CD4-positive, alpha-beta T cell treated with Interleukin-17A for 1 hour (primary cell): Measurements from ENCODE around the gene KRTAP5-3.
A peak's percentile ranks its signal among the peaks of the same experiment; 100 is the strongest.
"Not testable (repeated sequence)": the region's sequence is repeated elsewhere in the genome, so short reads cannot be mapped to it uniquely, and the experiment has no call there.

Source experiments
- DNase-seq: peaks from one replicate; pipeline ENCODE4 v3.0.0-alpha.2; 2020

The KRTAP5-3 gene, protein sequence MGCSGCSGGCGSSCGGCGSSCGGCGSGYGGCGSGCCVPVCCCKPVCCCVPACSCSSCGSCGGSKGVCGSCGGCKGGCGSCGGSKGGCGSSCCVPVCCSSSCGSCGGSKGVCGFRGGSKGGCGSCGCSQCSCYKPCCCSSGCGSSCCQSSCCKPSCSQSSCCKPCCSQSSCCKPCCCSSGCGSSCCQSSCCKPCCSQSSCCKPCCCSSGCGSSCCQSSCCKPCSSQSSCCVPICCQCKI

DNA sequence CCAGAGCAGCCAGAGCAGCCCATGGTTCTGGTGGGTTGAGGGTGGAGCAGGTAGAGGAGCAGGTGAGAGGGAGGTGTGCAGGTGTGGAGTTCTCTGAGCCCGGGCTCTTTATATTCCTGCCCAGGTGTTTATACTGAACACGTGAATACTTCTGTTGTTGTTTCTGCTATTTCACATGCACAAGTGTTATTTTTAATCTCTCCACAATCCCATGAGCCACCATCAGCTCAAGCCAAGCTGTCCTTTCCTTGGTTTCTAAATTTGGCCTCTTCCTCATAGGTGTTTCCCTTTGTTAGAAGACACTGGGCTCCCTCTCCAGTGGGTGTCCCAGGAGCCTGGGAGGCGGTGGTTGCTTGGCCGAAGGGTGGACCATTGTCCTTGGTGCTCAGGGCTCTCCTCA lies at the start of gene KRTAP5-3:
TSS of gene KRTAP5-3 (minus strand) at position 101 of the 400 bp plus-strand sequence. CDS start at position 23, 78 bp downstream.
- DNase-seq: no peak

DNA sequence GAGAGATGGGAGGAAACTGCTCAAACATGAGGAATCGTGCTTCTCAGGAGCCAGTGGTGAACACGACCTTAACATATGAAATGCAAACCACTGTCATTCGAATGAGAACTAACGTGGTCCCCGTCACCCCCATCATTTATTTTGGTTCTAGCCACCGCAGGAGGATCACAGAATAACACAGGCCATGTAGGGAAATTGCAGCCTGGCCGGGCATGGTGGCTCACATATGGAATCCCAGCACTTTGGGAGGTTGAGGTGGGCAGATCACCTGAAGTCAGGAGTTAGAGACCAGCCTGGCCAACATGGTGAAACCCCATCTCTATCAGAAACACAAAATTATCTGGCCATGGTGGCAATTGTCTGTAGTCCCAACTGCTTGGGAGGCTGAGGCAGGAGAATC lies 48.4 kb upstream of the KRTAP5-3 start:
- no peak for DNase-seq

DNA sequence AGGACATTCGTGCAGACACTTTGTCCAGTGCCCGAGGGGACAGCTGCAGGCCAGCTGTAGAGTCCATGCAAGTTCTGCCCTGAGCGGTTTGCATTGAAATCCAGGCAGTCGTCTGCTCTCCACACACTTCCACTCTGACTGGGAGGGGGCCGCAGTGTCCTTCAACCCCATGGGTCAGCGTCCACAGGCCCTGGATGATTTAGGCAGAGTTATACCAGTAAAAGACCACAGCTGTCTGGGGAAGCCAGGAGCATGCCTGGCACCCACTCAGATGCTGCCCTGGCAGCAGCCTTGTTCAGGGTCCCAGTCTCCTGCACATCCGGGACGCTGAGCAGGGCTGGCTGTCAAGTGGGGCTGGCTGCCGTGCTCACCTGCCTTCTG lies 47.8 kb upstream of the KRTAP5-3 start:
- no peak for DNase-seq

DNA sequence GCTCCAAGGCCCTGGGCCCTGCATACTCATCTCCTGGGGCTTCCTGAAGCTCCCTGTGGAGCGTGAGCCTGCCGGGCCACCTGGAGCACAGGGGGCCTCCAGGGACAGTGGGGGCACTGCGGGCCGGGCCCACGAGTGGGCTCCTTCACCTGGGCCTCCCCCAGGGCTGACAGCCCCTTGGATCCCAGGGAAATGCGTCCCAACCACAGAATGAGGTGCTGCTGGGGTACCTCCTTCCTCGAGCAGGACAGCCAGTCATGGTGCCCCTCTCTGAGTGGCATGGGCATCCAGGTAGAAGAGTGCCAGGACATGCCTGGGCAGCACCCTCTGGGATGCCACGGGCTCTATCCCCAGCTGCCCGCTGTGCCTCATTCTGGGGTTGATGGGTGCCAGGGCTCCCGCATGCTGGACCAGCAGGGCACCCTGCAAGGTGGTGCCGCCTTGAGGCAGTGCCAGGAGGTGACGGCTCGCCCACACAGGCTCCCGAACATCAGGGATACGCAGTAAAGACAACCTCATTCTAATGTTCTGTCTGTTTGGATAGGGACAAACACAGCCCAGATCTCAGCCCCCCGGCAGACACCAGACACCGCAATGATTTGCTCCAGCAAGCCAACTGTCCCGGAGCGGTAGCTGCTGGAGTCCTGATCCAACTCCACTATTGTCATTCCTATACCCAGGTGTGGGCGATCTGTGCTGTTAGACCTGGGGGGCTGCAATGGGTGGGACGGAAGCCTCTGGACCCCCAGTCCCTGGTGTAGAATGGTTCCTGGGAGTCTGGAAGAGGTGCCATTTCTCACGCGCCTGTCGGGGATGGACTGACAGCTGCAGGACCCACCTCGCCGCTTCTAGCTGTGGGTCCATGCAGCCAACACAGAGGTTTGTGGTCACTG lies 47.2 kb upstream of the KRTAP5-3 start:
- DNase-seq: no peak

DNA sequence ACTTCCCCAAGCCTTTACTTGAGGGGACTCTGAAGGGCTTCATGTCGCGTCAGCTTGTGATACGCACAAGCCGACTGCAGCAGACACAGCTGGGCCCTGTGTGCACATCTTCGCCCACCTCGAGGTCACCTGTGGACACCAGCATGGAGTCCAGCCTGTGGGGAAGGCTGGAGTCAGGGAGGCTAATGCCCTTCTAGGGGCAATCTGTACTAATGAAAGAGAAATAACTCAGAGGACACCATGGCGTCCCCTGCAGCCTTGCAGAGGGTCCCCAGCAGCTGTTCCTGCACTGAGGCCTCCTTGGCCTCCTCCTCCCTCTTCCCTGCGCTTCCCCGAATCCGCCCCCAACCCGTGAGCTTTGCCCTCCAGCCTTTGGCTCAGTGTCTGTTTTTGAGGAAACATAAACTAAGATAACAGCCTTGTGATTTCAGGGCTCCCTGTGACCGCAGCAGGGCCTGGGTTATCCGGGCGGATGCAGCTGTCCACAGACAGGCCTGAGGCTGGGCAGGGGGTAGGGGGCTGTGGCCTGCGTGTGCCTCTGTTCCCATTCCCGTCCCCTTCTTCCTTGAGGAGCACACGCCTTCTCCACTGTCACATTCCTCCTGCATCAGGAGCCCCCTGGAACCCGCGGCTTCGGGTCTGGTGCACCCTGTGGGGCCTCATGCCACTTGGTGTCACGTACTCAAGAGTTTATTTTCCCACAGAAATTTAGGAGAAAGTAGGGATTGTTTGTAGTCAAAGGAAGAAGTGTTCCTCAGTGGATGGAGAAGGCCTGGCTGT lies 46.3 kb upstream of the KRTAP5-3 start:
- no peak for DNase-seq

DNA sequence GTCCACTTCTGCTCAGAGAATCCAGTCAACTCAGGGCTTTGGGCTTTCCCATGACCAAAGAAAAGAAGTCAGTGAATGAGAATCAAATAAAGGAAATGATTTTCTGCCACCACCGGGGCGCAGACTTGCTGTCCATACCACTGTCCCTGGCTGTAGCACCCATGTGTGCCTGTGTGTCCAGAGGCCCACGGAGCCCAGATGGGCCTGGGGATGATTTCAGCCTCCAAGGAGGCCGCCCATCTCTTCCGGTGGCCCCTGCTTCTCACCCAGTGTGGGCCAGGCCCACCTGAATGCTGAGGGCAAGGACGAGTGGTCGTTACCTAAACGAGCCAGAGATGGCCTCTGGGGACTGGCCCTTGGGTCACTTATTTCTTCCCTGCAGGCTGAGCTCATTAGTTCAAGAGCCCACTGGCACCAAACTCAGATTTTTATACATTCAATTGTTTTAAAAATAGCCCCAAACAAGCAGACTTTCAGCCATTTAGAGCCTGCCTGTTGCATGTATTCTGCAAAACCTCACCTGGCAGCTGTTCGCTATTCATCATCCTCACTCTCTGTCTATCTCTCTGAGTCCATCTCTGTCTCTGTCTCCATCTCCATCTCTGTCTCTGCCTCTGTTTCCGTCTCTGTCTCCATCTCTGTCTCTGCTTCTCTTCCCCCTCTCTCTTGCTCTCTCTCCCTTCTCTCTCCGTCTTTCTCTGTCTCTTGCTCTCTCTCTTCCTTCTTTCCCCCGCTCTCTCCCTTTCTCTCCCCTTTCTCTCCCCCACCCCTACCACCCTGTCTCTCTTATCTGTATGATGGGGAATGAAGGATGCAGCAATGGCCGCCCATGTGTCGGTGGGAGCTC lies 45.5 kb upstream of the KRTAP5-3 start:
- no peak for DNase-seq

DNA sequence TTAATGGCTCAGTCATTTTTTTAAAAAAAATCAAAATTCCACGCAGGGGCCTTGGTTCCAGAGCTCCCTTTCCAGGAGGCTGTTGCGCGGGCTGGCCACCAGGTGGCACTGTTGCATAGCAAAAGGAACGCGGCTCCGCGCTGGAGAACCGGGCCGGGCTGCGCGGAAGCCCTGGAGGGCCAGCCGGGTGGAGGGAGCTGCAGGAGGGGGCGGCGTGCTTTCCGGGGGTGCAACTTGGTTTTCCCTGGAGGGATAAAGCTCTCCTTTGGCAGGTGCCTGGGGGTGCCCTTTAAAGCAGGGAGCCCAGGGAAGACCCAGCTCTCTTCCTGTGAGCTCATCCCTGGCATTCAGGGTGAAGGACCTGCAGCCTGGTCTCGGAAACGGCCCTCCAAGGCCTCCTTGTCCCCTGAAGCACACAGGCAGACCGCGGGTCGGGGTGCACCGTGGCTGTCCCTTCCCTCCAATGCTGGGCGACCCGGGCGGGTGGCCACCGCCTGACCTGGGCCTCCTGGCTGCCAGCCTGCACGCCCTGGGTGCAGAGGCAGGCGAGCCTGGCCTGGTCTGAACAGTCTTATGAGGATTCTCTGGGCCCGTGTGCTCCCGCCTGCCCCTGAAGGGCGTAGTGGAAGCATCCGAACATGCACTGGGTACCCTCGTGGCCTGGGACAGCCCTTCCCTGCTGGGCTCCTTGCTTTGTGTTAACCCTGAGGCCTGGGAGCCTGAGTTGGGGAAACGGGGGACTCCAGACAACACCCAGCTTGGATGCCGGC lies 44.7 kb upstream of the KRTAP5-3 start:
- DNase-seq: peak; percentile 76

DNA sequence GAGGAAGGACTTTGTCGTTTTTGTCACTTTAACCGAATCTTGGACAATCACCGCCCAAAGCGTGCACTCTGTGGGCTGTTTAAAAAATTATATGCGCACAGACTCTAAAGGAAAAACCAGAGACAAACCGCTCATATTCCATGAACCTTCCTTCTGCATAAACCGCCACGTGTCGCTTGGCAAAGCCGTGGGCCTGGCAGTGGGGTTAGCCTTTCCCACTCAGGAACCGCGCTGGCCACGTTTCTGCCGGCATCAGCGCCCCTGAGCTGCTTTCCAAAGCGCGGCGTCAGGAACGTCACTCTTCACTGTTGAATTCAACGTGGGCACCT lies 44.1 kb upstream of the KRTAP5-3 start:
- DNase-seq: no peak

DNA sequence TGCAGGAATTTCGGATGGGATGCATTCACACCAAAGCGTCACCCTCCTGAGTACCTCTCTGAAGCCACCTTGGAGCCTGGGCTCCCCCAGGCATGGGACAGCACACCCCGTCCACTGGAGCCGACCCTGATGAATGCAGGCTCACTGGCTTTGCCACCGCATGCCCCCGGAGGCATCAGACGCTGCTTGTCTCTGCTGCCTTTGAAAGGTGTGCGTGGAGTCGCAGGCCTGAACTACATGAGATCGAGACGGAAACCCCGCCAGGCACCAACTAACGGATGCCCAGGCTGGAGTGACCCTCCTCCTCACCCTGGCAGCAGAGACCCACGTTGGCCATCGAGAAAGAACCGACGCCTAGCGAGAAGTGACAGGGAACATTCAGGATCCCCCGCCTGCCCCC lies 43.8 kb upstream of the KRTAP5-3 start:
- no peak for DNase-seq

DNA sequence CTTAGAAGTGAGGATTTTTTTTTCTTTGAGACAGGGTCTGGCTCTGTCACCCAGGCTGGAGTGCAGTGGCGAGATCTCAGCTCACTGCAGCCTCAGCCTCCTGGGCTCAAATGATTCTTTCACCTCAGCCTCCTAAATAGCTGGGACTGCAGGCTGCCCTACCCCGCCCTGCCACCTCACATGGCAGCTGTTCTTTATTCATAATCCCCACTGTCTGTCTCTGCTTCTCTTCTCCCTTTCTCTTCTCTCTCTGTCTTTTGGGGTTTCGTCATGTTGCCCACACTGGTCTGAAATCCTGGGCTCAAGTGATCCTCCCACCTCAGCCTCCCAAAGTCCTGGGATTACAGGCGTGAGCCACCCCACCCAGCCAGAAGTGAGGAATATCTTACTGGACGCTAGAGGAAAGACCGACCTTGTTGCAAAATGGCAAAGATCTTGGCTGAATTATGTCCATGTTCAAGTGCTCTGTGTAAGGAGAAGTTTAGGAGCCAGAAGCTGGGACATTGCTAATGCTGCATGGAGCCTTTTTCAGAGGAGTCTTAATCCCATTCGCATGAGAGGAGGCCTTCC lies 43.2 kb upstream of the KRTAP5-3 start:
- DNase-seq: no peak

DNA sequence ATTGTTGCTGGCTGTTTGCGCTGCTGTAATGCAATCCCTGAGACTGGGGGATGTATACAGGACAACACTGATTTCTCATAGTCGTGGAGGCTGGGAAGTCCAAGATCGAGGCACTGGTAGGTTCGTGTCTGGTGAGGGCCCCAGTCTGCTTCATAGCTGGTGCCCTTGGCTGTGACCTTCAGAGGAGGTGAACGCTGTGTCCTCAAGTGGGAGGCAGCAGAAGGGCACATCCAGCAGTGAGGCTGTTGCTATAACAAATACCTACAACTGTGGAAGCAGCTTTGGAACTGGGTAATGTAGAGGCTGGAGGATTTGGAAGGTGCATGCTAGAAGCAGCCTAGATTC lies 42.6 kb upstream of the KRTAP5-3 start:
- no peak for DNase-seq

DNA sequence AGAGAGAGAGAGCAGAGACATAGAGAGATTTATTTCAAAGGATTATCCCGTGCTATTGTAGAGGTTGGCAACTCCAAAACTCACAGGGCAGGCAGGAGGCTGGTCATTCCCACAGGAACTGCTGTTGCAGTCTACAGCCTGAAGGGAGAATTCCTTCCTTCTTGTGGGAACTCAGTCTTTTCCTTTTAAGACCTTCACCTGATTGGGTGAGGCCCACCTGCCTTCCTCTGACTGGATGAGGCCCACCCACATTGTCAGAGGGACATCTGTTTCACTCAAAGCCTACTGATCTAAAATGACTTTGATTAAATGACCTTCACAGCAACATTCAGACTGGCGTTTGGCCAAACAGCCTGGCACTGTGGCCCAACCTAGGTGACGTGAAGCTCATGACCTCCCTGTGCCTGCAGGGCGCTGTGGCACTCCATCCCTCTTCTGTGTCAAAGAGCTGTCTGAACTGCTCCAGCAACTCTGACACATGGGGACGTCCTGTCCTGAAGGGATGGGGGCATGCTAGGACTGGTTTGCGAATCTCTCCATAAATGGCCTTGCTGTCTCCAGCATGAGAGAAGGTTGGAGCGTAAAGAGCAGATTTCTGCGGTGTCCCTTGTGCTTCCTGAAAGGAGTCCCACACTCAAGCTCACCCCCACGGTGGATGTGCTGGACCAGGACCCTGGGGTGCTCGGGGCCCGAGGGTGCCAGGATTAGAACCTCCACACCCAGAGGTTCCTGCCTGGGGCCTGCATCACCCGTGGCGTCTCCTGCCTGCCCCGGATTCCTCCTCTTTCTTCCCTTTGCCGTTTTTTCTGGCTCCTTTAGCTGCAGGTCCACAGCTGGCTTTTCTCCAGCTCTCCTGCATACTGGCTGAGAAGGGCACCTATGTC lies 42.0 kb upstream of the KRTAP5-3 start:
- no peak for DNase-seq

DNA sequence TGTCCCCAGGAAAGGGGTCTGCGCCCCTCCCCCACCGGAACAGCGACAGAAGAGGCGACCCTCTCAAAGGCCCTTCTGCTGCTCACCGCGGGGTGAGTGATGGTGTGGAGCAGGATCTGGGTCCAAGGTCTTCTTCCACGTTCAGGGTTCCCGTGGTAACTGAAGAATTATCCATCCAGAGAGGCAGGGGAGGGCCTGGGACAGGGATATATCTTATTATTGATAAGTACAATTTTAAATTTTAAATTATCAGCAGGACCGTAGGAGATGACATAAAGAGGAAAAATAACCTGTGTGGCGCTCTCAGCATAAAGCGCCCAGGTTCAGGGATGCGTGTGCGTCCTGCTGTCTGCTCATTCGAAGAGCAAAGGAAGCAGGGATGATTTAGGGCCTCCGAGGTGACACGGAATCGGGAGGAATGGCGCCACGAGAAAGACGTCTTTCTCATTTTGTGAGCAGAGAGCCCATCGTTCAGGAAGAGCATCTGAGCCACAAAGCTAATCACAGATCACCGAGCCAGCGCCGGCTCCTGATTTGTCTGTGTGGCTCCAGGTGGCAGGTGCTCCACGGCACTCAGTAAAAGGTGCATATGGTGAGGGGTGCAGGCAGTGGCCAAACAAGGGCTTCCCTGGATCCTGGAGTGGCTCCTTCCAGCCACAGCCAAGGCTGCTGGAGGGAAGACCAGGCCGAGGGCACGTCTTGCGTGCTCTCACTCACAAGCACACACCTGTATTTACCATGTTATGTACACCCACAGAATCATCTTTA lies 40.6 kb upstream of the KRTAP5-3 start:
- DNase-seq: no peak

DNA sequence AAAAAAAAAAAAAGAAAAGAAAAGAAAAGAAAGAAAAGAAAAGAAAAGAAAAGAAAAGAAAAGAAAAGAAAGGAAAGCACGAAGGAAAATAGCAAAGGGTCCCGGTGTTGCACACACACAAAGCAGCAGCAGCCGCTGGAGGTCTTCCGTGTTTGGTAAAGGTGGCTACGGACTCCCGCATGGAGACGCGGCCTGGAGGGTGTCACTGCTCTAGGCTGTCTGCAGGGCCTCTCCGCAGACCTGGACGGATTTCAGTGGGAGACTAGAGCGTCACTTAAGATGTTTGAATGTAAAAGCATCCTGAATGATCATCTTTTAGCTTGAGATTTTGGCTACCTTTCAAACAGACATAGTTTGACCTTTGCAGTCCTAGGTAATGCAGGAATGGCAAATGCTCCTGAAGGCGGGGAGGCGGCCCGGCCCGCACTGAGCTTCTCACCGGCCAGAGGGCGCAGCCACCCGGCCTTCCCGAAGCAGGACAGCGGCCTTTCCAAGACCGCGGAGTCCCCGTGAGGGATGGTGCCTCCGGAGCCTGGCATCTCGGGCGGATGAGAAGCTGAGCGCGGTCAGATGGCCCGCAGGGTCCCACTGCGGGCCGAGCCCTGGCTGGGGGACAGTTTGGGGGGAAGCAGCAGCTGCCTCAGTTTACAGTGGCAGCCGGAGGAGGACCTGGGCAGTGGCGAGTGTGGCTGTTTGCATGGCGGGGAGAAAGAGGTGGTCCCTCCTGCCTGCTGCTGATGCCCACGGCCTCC lies 39.8 kb upstream of the KRTAP5-3 start:
- DNase-seq: no peak

DNA sequence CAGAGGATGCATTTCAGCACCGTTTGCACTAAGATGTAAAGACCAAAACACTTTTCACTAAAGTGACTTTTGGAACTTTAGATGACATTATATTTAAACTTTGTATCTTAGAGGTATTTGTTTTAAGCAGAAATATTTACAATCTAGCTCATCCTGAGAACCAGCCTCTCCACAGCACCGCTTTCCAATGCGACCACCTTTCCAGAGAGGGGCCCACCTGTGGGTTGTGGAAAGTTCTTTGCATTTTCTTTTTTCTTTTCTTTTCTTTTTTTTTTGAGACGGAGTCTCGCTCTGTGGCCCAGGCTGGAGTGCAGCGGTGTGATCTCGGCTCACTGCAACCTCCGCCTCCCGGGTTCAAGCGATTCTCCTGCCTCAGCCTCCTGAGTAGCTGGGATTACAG lies 38.3 kb upstream of the KRTAP5-3 start:
- DNase-seq: not testable (repeated sequence)

DNA sequence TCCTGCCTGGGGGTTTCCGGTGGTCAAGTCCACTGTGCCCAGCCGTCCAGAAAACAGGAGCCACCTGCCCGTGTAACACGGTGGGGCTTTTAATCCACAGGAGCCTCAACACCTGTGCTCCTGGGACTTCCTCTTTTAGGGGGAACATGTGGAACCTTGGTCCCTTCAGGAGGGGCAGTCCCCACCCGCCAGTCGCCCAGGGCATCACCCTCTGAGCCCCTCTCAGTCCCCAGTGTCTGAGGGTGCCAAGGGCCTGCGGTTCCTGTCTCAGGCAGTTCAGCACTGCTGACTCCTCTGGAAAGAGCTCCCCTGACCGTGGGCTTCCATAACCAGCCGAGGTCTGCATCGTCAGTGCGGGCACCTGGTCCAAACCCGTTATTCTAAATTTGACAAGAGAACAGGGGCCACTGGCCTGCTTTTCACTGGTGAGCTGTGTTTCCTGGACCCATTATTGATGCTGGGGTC lies 37.1 kb upstream of the KRTAP5-3 start:
- no peak for DNase-seq

DNA sequence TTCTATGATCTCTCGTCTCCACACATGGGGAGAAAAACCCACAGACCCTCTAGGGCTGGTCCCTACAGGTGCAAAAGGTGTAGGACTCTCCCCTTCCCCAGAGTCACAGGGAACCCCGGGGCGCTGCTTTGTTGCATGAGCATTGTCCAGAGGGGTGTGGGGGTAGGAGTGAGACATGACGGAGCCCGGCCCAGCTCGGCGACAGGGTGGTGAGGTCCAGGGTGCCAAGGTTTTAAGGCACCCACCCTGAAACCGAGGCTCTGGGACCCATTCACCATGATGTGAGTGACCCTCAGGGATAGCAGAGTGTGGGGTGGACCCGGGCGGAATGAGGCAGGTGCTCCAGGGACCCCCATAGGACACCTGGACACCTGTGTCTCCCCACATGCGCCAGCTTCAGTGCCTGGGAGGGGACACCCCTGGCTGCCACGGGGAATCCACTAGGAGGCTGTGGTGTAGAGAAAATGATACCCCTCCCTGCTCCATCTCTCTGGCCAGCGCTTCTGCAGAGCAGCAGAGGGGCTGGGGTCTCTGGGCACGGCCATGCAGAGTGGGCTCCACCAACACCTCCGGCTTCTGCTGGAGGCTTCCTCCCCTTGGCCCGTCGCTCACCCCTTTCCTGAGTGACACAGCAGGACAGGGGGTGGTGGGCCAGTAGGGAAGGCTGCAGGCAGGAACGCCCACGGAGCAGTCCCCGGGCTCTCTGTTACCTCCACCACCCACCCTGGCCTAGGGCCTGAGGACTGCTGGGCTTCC lies 36.5 kb upstream of the KRTAP5-3 start:
- no peak for DNase-seq

DNA sequence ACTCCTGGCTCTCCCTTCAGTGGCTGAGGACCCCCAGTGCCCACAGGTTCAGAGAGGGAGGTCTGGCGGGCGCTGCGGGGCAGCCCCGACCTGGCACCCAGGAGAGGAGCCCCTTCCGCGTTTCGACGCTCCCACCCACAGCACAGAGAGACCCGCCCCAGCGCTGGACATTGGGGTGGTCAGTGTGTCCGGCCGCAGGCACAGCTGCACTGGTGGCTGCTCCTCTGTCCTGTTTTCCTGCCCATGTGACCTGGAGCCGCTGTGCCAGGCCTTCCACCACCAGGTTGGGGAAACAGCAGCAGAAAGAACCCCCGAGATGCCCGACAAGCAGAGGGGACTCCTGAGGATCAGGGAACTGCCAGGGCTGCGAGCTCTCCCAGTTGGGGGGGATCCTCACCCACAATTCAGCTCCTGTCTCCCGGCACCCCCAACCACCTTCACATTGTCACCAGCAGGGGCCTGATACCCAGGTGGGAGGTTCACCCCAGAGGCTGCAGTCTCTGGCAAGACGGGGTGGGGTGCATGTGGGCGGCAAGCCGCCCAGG lies 35.0 kb upstream of the KRTAP5-3 start:
- no peak for DNase-seq
